AG04450 (cell line): ENCODE results near the gene PTPRE. TPM values are rescaled to one million over a fixed set of nuclear protein-coding genes. Genes with fewer than 3 reads are reported as not detected.

ENCODE experiments used
- CTCF ChIA-PET: fragments of 300-600, 350-600 bp; formaldehyde crosslinking; extraction: SDS; loops from one replicate; lab custom pipeline; 2022; ENCODE audit warnings: antibody characterized with exemption, inconsistent platforms; lab: Charles Lee
- POLR2A ChIA-PET: fragments of 350-600 bp; formaldehyde crosslinking; extraction: SDS; loops from one replicate; lab custom pipeline; 2021; ENCODE audit warnings: antibody characterized with exemption, inconsistent platforms; lab: Yijun Ruan, JAX
- DNase-seq: peaks from one replicate; pipeline ENCODE4 v3.0.0-alpha.2; 2011; ENCODE audit warnings: low read depth, low spot score
- H3K27ac ChIP-seq: one replicate; pipeline ENCODE4 v1.5.1; 2012; ENCODE audit warnings: low read depth, low read length, control low read depth
- H3K27me3 ChIP-seq: one replicate; pipeline ENCODE4 v1.6.0; 2012; ENCODE audit warnings: low read length; ENCODE audit not compliant: control insufficient read depth, insufficient read depth
- H3K4me3 ChIP-seq: 2 replicates; pipeline ENCODE4 v1.5.1; 2011; ENCODE audit warnings: mild to moderate bottlenecking, low read depth, low read length, control low read depth
- H3K9me3 ChIP-seq: 2 replicates; pipeline ENCODE4 v1.5.1; 2012; ENCODE audit warnings: low read length; ENCODE audit not compliant: control insufficient read depth, insufficient read depth
- polyA plus RNA-seq: library from polyadenylated mRNA; depleted of rRNA; stranded (reverse); fragments of >200 nt; gene quantifications from 2 replicates; pipeline ENCODE4 v1.2.3, GENCODE V29; 2011
- TF ChIP-seq, protein P1 (sequence below): IDR thresholded peaks from 2 replicates; pipeline ENCODE4 v1.5.1; 2011; ENCODE audit warnings: low read depth, low read length, control low read depth, inconsistent platforms

The PTPRE gene
- polyA plus RNA-seq, 1 experiment = 0.38 TPM

DNA sequence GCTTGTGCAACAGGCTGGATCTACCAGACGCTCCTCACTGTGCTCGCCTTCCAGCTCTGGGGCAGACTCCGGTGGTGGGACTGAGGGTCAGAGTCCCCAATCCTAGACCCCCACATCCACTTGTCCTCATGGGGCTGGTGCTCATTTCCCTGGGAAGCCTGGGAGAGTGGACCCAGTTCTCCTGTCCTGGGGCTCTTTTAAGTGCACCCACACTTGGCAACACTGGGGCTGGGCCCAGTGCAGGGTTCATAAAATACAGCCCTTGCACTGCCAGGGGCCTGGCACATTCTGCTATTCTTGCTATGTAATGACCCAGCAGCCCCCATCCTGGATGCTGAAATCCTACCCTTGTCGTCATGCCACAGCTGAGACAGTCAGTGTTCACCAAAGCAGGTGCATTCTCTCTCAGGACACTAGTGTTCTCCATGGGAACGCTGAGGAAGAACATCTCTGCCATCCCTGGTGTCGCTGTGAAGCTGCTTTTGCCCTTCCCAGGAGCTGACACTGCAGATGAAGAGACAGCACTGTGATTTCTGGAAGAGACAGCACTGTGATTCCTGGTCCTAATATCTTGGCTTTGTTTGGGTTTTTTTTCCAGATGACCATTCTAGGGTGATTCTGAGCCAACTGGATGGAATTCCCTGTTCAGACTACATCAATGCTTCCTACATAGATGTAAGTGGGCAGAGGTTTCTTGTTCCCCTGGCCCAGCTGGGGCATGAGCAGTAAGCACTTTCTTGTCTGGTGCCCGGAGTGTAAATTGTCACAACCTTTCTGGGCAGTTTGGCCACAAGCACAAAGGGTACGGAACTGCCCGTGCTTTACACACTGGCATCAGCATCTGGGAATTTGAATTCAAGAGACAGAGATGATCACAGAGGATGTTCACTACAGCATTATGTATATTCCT, 153.7 kb downstream of the PTPRE start:
- TF ChIP-seq, protein P1, sequence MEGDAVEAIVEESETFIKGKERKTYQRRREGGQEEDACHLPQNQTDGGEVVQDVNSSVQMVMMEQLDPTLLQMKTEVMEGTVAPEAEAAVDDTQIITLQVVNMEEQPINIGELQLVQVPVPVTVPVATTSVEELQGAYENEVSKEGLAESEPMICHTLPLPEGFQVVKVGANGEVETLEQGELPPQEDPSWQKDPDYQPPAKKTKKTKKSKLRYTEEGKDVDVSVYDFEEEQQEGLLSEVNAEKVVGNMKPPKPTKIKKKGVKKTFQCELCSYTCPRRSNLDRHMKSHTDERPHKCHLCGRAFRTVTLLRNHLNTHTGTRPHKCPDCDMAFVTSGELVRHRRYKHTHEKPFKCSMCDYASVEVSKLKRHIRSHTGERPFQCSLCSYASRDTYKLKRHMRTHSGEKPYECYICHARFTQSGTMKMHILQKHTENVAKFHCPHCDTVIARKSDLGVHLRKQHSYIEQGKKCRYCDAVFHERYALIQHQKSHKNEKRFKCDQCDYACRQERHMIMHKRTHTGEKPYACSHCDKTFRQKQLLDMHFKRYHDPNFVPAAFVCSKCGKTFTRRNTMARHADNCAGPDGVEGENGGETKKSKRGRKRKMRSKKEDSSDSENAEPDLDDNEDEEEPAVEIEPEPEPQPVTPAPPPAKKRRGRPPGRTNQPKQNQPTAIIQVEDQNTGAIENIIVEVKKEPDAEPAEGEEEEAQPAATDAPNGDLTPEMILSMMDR = no peak
- ChIA-PET CTCF (interaction anchor here (1.4 kb wide), 1 partner anchor 9 kb away, joined by 4 read pairs; no protein-coding TSS in a partner anchor), POLR2A (no interaction called here)
- H3K27me3 ChIP-seq = no peaks in the 10 kb centered on the region
- H3K27ac ChIP-seq = no peak overlapping the region
- H3K9me3 ChIP-seq = no peaks in the 10 kb centered on the region; the same call in 1 of the 2 replicates
- H3K4me3 ChIP-seq = no peak overlapping the region
- DNase-seq = no peak

DNA sequence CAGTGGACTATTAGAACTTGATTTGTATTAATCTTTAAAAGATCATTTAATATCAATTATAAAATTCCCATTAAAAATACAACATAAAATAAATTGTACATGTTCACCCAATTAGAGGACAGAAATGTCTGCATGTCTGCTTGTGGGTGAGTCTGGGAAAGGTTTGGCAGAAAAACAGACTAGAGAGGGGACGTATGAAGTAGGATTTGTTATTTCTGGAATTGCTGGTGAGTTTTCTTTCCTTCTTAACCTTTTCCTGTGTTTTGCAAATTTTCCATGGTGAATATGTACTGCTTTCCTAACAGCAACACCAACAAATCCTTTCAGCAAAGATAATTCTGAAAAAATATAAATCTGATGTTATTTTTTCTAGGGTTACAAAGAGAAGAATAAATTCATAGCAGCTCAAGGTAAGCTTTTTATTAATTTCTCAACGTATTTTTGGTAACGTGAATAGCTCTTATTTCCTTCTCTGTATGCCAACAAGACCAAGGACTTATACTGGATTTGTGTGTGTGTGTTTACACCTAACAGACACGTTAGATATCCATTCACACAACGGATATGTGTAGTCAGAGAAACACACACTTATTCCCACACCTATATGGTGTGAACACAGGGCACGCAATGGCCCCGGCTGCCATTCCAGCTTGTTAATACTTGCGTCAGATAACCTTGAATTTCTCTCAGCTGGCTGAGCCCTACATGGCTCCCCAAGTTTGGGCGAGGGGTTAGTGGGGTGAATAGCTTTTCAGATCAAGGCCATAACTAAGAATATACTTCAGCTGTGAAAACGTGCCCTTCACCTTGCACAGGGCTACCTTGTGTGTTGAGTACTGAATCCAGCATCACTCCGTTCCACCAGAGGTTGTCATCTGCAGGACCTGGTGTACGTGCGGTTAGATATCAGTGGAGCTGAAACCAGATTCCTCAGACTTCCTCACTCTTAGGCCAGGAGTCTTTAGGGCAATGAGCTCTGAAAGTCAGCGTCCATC, 154.7 kb downstream of the PTPRE start:
- DNase-seq = no peak
- ChIA-PET POLR2A (no interaction called here), CTCF (interaction anchor here (0.8 to 3.9 kb wide), 3 partner anchors 26 to 87 kb away, joined by 3 to 13 read pairs (median 3); no protein-coding TSS in a partner anchor)
- Histone ChIP-seq H3K27me3 (no peaks in the 10 kb centered on the region), H3K27ac (no peak overlapping the region), H3K4me3 (no peak overlapping the region), H3K9me3 (no peaks in the 10 kb centered on the region; the same call in 1 of the 2 replicates)
- TF ChIP-seq, protein P1 = no peak

DNA sequence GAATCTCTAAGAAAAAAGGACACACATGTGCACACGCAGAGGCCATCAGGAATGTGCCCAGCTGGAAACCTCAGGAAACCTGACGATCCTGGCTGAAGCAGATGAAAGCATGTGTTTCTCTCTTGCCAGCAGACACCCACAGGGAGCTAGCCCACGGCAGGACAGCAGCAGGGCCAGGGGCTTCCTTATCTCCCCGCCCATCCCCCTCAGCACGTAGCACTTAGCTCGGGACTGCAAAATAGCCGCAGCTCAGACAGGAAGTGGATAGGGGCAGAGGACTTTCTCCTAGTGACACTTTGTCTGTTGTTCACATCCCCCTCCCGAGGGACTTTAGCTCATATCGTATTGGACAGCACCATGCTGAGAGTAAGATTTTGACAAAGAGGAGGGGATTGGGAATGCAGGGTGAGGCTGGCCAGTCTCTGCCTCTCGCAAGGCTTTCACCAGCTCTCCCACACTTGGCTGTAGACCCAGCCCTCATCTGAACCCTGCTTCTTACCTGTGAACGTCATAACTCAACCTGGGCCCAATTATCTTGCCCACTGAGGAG, 155.5 kb downstream of the PTPRE start:
- Histone ChIP-seq H3K4me3 (no peak overlapping the region), H3K27ac (no peak overlapping the region), H3K27me3 (no peaks in the 10 kb centered on the region), H3K9me3 (peaks cover 3% of the 10 kb centered on the region; the same call in 1 of the 2 replicates)
- no peak for DNase-seq
- TF ChIP-seq, protein P1 = no peak
- ChIA-PET CTCF (interaction anchor here (0.8 to 3.9 kb wide), 3 partner anchors 27 to 86 kb away, joined by 3 to 13 read pairs (median 3); no protein-coding TSS in a partner anchor), POLR2A (no interaction called here)

DNA sequence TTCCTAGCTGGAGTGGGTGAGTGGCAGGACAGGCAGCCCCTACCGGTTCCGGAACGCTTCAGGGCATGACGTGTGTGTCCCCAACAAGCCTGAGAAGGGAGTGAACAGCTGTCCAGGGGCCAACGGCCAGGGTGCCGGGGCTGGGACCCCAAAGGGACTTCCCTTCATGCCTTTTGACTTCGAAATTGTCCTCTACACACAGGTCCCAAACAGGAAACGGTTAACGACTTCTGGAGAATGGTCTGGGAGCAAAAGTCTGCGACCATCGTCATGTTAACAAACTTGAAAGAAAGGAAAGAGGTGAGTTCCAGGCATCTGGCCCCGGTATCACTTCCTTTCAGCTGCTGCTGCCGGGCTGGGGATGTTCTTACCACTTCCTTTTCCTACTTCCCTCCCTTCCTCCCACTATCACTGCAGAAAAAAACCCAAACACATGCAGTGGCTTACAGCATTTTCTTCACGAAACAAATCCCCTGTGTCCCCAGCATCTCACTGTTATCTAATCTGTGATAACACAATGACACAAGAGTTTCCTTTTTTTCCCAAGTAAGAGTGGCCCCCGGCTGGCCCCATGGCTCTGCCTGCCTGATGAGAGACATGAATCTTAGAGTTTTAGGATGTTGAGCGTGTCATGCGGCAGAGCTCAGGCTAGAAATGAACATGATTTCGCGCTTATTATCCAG, 156.1 kb downstream of the PTPRE start:
- ChIA-PET CTCF (interaction anchor here (0.9 to 3.9 kb wide), 2 partner anchors 28 to 52 kb away, joined by 3 to 13 read pairs; no protein-coding TSS in a partner anchor), POLR2A (no interaction called here)
- Histone ChIP-seq H3K27me3 (no peaks in the 10 kb centered on the region), H3K9me3 (peaks cover 8% of the 10 kb centered on the region; the same call in 1 of the 2 replicates), H3K4me3 (no peak overlapping the region), H3K27ac (no peak overlapping the region)
- TF ChIP-seq, protein P1 = no peak
- no peak for DNase-seq
